Muscle layer of colon (tissue), 2 donors: Measurements from ENCODE around the gene STT3A.

Source experiments
- H3K27ac ChIP-seq: one replicate; pipeline ENCODE4 v1.7.0; 2013; ENCODE audit warnings: low read depth, mild to moderate bottlenecking, low read length, moderate library complexity
- H3K27me3 ChIP-seq, 2 donors: one replicate each; pipeline ENCODE4 v1.7.0; 2013; ENCODE audit warnings: low read length in 2 of 2, mild to moderate bottlenecking in 2 of 2; ENCODE audit not compliant: insufficient read depth in 2 of 2, control insufficient read depth in 1 of 2
- H3K36me3 ChIP-seq: one replicate; pipeline ENCODE4 v1.7.0; 2013; ENCODE audit warnings: mild to moderate bottlenecking, low read length; ENCODE audit not compliant: insufficient read depth
- H3K4me1 ChIP-seq: one replicate; pipeline ENCODE4 v1.7.0; 2013; ENCODE audit warnings: mild to moderate bottlenecking, low read length; ENCODE audit not compliant: insufficient read depth
- H3K4me3 ChIP-seq, 2 donors: one replicate each; pipeline ENCODE4 v1.7.0; 2013; ENCODE audit warnings: low read length in 2 of 2, low read depth in 1 of 2, mild to moderate bottlenecking in 1 of 2, moderate library complexity in 1 of 2
- H3K9ac ChIP-seq: one replicate; pipeline ENCODE4 v1.7.0; 2013; ENCODE audit warnings: low read length
- H3K9me3 ChIP-seq: one replicate; pipeline ENCODE4 v1.7.0; 2013; ENCODE audit warnings: mild to moderate bottlenecking, low read length
- donor health status: abdominal sarcoma.
- donor health status: Adenocarcinoma of cecum.

Gene STT3A

GRCh38 chr11:125588505-125588904, 4.1 kb upstream of the STT3A start:
- Histone ChIP-seq H3K9me3 (no peaks in the 10 kb centered on the region), H3K36me3 (peaks cover 8% of the 10 kb centered on the region), H3K4me3 (no peak overlapping the region), H3K27me3 (no peaks in the 10 kb centered on the region), H3K27ac (no peak overlapping the region), H3K9ac (no peak overlapping the region), H3K4me1 (peaks cover 3% of the 10 kb centered on the region)

DNA sequence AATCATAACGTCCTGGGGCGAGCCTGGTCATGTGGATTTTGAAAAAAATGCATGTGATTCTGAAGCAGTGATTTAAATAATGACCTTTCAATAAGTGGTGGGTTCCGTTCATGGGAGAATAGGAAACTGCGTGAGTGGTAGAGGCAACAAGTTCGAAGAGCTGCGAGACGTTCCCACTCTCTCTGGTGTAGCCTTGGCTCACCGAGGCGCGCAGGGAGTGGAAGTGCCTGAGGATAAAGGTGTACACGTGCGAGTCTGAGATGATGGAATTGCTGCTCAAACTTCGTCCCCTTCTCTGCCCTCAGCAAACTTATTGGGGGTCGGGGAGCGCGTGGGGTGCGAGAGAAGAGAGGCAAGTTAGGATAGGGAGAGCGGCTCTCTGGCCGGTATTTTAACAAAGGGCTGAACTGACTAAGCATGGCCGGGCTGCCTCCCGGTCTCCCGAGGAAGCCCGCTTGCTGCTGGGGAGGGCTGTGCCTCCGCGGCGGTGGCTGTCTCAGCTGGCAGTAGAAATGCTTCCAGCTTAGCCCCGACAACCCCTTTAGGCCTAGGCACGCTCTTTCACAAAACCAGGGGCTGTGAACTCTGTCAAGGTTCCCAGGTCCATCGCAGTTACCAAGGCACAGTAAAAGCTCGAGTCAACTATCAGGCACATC, 875 bp upstream of the STT3A start:
- H3K9ac ChIP-seq, result peak overlapping the region; percentile 99
- peak overlapping the region; percentile 55 to 84 for H3K4me3 ChIP-seq
- H3K36me3 ChIP-seq, result peaks cover under 1% of the 10 kb centered on the region
- no peaks in the 10 kb centered on the region for H3K9me3 ChIP-seq
- no peaks in the 10 kb centered on the region for H3K27me3 ChIP-seq
- peak overlapping the region; percentile 100 for H3K27ac ChIP-seq
- H3K4me1 ChIP-seq, result peaks cover 19% of the 10 kb centered on the region

- Histone ChIP-seq H3K9ac (peak overlapping the region; percentile 99), H3K4me1 (peaks cover 19% of the 10 kb centered on the region), H3K4me3 (peak overlapping the region; percentile 84 to 98)
These were observed 615 bp downstream of the STT3A start for GRCh38 chr11:125593114-125593820.

DNA sequence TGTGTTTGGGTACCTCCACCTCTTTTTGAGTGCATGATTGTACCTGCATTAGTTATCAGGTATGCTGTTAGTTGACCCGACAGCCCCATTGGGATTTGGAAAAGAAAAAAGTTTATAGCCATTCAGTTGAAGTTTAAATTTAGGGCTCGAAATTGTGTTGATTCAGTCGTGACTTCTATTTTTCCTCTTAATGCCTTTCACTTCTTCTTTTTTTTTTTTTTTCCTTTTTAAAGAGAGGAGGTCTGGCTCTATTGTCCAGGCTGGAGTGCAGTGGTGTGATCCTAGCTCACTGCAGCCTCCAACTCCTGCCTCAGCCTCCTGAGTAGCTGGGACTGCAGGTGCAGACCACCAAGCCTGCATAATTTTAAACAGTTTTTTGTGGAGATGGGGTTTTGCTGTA, 2.3 kb downstream of the STT3A start:
- Histone ChIP-seq H3K27me3 (no peaks in the 10 kb centered on the region), H3K9ac (no peak overlapping the region), H3K4me3 (no peak overlapping the region), H3K36me3 (peaks cover 18% of the 10 kb centered on the region), H3K4me1 (peaks cover 19% of the 10 kb centered on the region), H3K9me3 (no peaks in the 10 kb centered on the region), H3K27ac (no peak overlapping the region)

More at GRCh38 chr11:125593114-125593820, 615 bp downstream of the STT3A start:
- Histone ChIP-seq H3K9me3 (no peaks in the 10 kb centered on the region), H3K27me3 (no peaks in the 10 kb centered on the region), H3K36me3 (peaks cover 12% of the 10 kb centered on the region), H3K27ac (peak overlapping the region; percentile 65)

- Histone ChIP-seq H3K9me3 (no peaks in the 10 kb centered on the region), H3K4me1 (no peaks in the 10 kb centered on the region), H3K4me3 (no peak overlapping the region), H3K27ac (no peak overlapping the region), H3K9ac (no peak overlapping the region), H3K27me3 (no peaks in the 10 kb centered on the region), H3K36me3 (peaks cover 71% of the 10 kb centered on the region)
These were observed 8.0 kb downstream of the STT3A start for GRCh38 chr11:125600663-125601062.

DNA sequence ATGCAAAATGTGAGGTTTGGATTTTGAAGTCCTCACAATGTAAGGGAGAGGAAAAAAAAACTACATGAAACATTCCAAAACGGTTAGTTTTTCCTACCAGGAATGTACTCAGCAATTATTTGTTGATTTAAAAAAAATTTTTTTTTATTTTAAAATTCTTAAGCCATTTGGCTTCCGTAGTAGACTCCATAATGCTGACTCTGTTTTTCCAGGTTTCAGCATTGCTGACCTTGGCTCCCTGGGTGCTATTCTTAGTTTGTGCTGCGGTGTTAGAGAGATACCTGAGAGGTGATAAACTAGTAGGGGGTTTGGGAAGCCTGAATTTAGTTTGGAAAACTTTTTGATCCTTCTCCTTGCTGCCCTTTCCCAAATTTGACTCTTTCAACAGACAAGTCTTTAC, 10.6 kb downstream of the STT3A start:
- Histone ChIP-seq H3K4me1 (no peaks in the 10 kb centered on the region), H3K27ac (no peak overlapping the region), H3K9ac (no peak overlapping the region), H3K27me3 (no peaks in the 10 kb centered on the region), H3K36me3 (peaks cover 84% of the 10 kb centered on the region), H3K4me3 (no peak overlapping the region), H3K9me3 (no peaks in the 10 kb centered on the region)

DNA sequence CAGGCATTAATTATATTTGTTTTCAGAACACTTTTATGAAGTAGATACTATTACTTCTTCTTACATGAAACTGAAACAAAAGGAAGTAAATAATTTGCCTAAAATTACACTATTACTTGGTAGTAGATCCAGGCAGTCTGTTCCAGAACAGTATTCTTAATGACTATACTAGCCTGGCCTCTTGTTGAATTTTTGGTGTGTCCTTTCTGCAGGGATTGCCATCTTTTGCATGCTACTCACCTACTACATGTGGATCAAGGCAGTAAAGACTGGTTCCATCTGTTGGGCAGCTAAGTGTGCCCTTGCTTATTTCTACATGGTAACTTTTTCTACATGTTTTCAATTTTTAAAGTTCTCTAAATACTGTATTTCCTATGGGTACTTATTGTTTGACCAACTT, 12.8 kb downstream of the STT3A start:
- H3K4me1 ChIP-seq, result no peaks in the 10 kb centered on the region
- no peaks in the 10 kb centered on the region for H3K27me3 ChIP-seq
- H3K9me3 ChIP-seq, result no peaks in the 10 kb centered on the region
- no peak overlapping the region for H3K4me3 ChIP-seq
- H3K27ac ChIP-seq, result no peak overlapping the region
- peaks cover 88% of the 10 kb centered on the region for H3K36me3 ChIP-seq
- no peak overlapping the region for H3K9ac ChIP-seq

DNA sequence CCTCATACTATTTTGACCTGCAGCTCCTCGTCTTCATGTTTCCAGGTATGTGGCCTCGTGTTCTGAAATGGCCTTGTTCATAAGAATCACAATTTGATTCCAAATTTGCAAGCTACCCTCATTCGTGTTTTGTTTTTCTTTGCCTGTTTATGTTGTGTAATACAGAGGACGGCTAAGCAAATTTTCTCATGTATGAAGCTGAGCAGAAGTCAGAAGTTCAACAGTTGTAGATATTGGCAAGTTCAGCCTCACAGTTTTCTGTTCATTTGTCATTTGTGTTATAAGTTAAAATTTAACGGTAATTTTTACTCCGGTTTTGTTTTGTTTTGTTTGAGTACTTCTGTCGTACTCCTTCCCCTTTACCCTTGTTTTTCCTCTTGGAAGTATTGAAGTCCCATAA, 16.9 kb downstream of the STT3A start:
- Histone ChIP-seq H3K36me3 (peaks cover 76% of the 10 kb centered on the region), H3K4me1 (no peaks in the 10 kb centered on the region), H3K9ac (no peak overlapping the region), H3K4me3 (no peak overlapping the region), H3K9me3 (no peaks in the 10 kb centered on the region), H3K27me3 (no peaks in the 10 kb centered on the region), H3K27ac (no peak overlapping the region)

DNA sequence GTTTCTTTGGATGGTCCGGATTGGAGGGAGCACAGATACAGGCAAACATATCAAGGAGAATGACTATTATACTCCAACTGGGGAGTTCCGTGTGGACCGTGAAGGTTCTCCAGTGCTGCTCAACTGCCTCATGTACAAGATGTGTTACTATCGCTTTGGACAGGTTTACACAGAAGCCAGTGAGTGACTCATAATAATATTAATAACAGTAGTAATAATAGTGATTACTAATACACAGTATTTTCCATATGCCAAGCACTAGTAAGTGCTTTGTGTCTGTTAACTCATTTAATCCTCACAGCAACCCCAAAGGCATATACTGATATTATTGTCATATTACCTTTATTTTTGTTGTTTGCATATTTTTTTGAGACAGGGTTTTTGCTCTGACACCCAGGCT, 25.7 kb downstream of the STT3A start:
- no peaks in the 10 kb centered on the region for H3K27me3 ChIP-seq
- H3K9me3 ChIP-seq, result no peaks in the 10 kb centered on the region
- H3K9ac ChIP-seq, result no peak overlapping the region
- H3K27ac ChIP-seq, result no peak overlapping the region
- H3K36me3 ChIP-seq, result peaks cover 75% of the 10 kb centered on the region
- H3K4me3 ChIP-seq, result no peak overlapping the region
- H3K4me1 ChIP-seq, result no peaks in the 10 kb centered on the region

DNA sequence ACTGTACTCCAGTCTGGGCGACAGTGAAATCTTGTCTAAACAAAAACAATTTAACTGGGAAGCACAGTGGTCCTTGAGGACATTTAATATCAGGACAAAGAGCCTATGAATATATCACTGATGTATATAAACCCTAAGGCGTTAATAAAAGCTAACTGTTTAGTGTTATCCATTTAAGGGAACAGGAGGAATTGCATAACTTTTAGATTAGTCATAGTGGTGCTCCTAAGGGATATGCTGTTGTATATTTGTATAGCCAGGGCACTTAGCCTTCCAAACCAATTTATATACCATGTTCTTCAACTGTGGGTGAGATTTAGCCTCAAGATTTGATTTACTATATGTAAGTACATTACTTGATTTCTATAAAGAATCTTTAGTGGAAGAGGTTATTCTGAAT, 29.3 kb downstream of the STT3A start:
- Histone ChIP-seq H3K4me1 (peaks cover 12% of the 10 kb centered on the region), H3K9me3 (no peaks in the 10 kb centered on the region), H3K36me3 (peaks cover 47% of the 10 kb centered on the region), H3K9ac (no peak overlapping the region), H3K4me3 (peak overlapping the region in 1 of 2 donors; percentile 8), H3K27ac (no peak overlapping the region), H3K27me3 (no peaks in the 10 kb centered on the region)

DNA sequence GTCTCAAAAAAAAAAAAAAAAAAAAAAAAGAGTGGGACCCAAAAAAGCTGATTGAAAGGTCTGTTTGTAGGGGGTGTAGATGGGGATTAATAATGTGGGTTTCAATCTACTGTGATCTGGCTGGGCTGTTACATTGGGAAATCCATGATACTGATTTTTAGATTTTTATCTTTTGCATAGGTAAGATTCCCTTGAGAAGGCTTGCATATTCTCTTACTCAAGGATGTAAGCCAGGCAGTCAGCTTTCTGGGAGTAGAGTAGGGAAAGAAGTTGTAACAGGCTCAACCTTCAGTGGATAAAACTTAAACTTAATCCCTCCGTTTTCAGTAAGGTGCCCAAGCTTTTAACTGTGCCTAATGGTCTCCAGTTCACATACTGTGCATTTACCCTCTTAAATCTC, 30.4 kb downstream of the STT3A start:
- no peaks in the 10 kb centered on the region for H3K9me3 ChIP-seq
- H3K4me1 ChIP-seq, result peaks cover 12% of the 10 kb centered on the region
- no peak overlapping the region for H3K9ac ChIP-seq
- no peak overlapping the region for H3K4me3 ChIP-seq
- no peaks in the 10 kb centered on the region for H3K27me3 ChIP-seq
- H3K36me3 ChIP-seq, result peaks cover 39% of the 10 kb centered on the region
- no peak overlapping the region for H3K27ac ChIP-seq

- Histone ChIP-seq H3K4me1 (peaks cover 12% of the 10 kb centered on the region), H3K27ac (peak within 1 kb of the TSS; percentile 82), H3K36me3 (peaks cover 23% of the 10 kb centered on the region), H3K4me3 (peak within 1 kb of the TSS; percentile 72 to 90), H3K9me3 (no peaks in the 10 kb centered on the region), H3K9ac (peak within 1 kb of the TSS; percentile 91), H3K27me3 (no peaks in the 10 kb centered on the region)
These were observed 32.1 kb downstream of the STT3A start, which contains the start of gene CHEK1 for GRCh38 chr11:125624756-125625213. TSS of gene CHEK1 (plus strand) at chr11:125625163. CDS start at chr11:125626769, 1,606 bp downstream.
